ENCODE measurements around the gene IL36G. TPM values are rescaled to one million over a fixed set of nuclear protein-coding genes. Genes with fewer than 3 reads are reported as not detected.

IL36G gene
- polyA plus RNA-seq, 2 of the 4 experiments (the other 2 are of a cell fraction), result 0.16 TPM; not detected in 1

DNA sequence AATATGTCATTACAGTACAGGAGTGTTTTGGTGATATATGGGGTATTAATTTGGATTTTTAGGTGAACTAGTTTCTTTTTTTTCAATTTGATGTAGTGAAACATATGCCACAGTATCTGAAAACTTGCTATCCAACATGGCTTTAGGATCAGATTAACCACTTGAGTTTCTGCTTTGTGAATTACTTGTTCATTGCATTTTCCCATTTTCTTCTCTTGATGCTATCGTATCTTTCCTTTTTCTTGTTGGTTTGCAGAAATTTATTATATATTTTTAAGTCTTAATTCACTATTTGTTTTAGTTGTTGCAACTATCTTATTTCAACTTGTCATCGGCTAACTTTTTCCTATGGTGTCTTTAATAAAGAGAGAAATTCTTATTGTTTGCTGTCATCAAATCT lies 36.3 kb downstream of the IL36G start:
- Histone ChIP-seq H3K27ac (no peak overlapping the region), H3K4me1 (peaks cover 17% of the 10 kb centered on the region), H3K9me3 (no peaks in the 10 kb centered on the region), H3K4me3 (no peak overlapping the region), H3K4me2 (no peak overlapping the region)
- TF ChIP-seq ZC3H11A (IDR thresholded peaks at IDR 0.05), result no peak
- no peak for TF ChIP-seq GATA3 (IDR thresholded peaks at IDR 0.05; ENCODE audit: borderline replicate concordance)
- TF ChIP-seq RAD21 (conservative IDR thresholded peaks at IDR 0.05 in 1 of 2, IDR thresholded peaks at IDR 0.05 in 1 of 2), result no peak
- TF ChIP-seq EP300 (IDR thresholded peaks at IDR 0.05), result no peak
- TF ChIP-seq HDAC2 (IDR thresholded peaks at IDR 0.05), result no peak
- TF ChIP-seq CEBPB (IDR thresholded peaks at IDR 0.05), result no peak
- TF ChIP-seq FOSB (CRISPR knock-in tag; IDR thresholded peaks at IDR 0.05), result no peak
- no peak for TF ChIP-seq USF2 (IDR thresholded peaks at IDR 0.05)
- no peak for TF ChIP-seq NPAS2 (CRISPR knock-in tag; IDR thresholded peaks at IDR 0.05; ENCODE audit: borderline replicate concordance)
- ChIA-PET POLR2A (no interaction called here), CTCF (no interaction called here)
- WGBS (ENCODE audit: missing lambda C conversion rate), result 100% methylated on average over 2 of the region's 2 CpGs
- DNase-seq (ENCODE audit: low read depth in 1 of 2, low spot score in 1 of 2) (no peak), ATAC-seq (no peak), FAIRE-seq (no peak)

DNA sequence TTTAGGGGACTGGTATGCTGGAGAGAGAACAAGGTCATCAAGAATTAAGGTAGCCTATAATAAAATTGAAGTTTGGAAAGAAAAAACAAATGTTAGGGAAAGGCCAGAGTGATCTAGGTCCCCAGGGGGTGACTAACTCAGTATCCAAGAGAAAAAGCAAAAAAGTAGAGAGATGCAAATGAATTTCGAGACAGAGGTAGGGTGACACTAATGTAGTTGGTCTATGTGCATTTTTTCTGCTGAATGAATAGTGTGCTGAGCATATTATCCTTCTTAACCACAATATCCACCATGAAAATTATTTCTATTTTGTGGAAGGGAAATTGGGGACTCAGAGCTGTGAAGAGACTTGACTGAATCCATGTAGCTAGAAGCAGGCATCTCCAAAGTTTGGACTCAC lies 37.2 kb downstream of the IL36G start:
- DNase-seq (ENCODE audit: low read depth in 1 of 2, low spot score in 1 of 2), result no peak
- CTCF ChIA-PET, result no interaction called here
- POLR2A ChIA-PET, result no interaction called here
- no peak for FAIRE-seq
- ATAC-seq, result no peak
- no peak overlapping the region for H3K4me2 ChIP-seq
- H3K9me3 ChIP-seq, result no peaks in the 10 kb centered on the region
- H3K4me1 ChIP-seq, result peaks cover 16% of the 10 kb centered on the region
- H3K27ac ChIP-seq, result no peak overlapping the region
- 56% methylated on average over 1 of the region's 1 CpG for WGBS (ENCODE audit: missing lambda C conversion rate)
- TF ChIP-seq HMGXB4 (CRISPR knock-in tag; IDR thresholded peaks at IDR 0.05; ENCODE audit: borderline replicate concordance) (no peak), EHF (CRISPR knock-in tag; IDR thresholded peaks at IDR 0.05) (no peak), ESRRA (IDR thresholded peaks at IDR 0.05; ENCODE audit: borderline replicate concordance, low read length) (no peak), ZSCAN20 (CRISPR knock-in tag; IDR thresholded peaks at IDR 0.05) (no peak), E2F6 (IDR thresholded peaks at IDR 0.05; ENCODE audit: borderline replicate concordance, low read depth) (no peak), CBX8 (IDR thresholded peaks at IDR 0.05) (no peak), ZFP36 (IDR thresholded peaks at IDR 0.05; ENCODE audit: borderline replicate concordance, partially characterized antibody) (no peak), KDM5A (IDR thresholded peaks at IDR 0.05) (no peak), PHF8 (IDR thresholded peaks at IDR 0.05; ENCODE audit: borderline replicate concordance, low read depth) (no peak), NFE2L2 (conservative IDR thresholded peaks at IDR 0.05; ENCODE audit: low read length) (no peak)
- no peak overlapping the region for H3K4me3 ChIP-seq

DNA sequence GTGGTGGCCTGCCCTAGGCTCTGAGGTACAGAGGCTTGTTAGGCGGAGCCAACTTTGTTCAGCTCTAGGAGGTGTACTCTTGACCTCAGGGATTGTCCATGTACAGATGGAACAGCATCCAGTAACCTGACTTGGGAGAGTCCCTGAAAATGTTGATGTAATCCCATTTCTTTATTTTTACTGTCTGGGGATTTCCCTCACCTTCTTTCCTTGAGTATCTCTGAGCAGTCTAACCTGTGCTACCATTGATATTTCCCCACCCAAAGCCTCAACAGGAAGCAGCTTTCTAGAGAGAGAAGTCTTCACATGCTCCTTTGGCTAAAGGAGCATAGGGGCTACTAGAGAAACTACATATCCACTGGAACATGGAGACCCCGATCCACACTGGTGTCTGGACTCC lies 37.8 kb downstream of the IL36G start:
- no peak for FAIRE-seq
- ATAC-seq, result no peak
- H3K9me3 ChIP-seq, result no peaks in the 10 kb centered on the region
- DNase-seq (ENCODE audit: low read depth in 1 of 2, low spot score in 1 of 2), result no peak
- ChIA-PET POLR2A (no interaction called here), CTCF (no interaction called here)
- no peak overlapping the region for H3K4me3 ChIP-seq
- no peak overlapping the region for H3K4me2 ChIP-seq
- 100% methylated on average over 1 of the region's 2 CpGs for WGBS (ENCODE audit: missing lambda C conversion rate)
- H3K4me1 ChIP-seq, result peaks cover 12% of the 10 kb centered on the region; the same call in 2 of the 3 replicates
- TF ChIP-seq TFCP2L1 (CRISPR knock-in tag; IDR thresholded peaks at IDR 0.05) (no peak), ZFP36 (IDR thresholded peaks at IDR 0.05; ENCODE audit: borderline replicate concordance, partially characterized antibody) (no peak), PBX3 (IDR thresholded peaks at IDR 0.05) (no peak), EP300 (IDR thresholded peaks at IDR 0.05) (no peak), KDM5A (IDR thresholded peaks at IDR 0.05) (no peak)
- no peak overlapping the region for H3K27ac ChIP-seq
